Keratinocyte (primary cell): Measurements from ENCODE around the gene TEX53.

Experiments
- CTCF ChIP-seq, 3 experiments: IDR thresholded peaks in 1 of 3; conservative IDR thresholded peaks in 1 of 3; optimal IDR thresholded peaks in 1 of 3; 2 replicates in 2 of 3; 3 replicates in 1 of 3; pipeline versions ENCODE3 to v1.5.1; 2011; ENCODE audit warnings: low read length in 3 of 3, mild to moderate bottlenecking in 3 of 3, moderate library complexity in 2 of 3, control low read depth in 1 of 3, inconsistent platforms in 1 of 3; ENCODE audit not compliant: insufficient read depth in 2 of 3; ENCODE audit errors: extremely low read depth in 1 of 3
- EZH2 ChIP-seq: IDR thresholded peaks from one replicate; pipeline ENCODE4 v1.6.1; 2012; ENCODE audit warnings: inconsistent platforms, mild to moderate bottlenecking, low read length, moderate library complexity

GRCh38 chr9:114688379-114688778, 30.8 kb upstream of the TEX53 start:
- TF ChIP-seq EZH2 (no peak), CTCF (optimal IDR thresholded peaks at IDR 0.05 in 1 of 3, IDR thresholded peaks at IDR 0.05 in 1 of 3, conservative IDR thresholded peaks at IDR 0.05 in 1 of 3; ENCODE audit: extremely low read depth in 1 of 3, insufficient read depth in 2 of 3, low read length in 3 of 3) (no peak)
